Measurements from ENCODE around the gene CFAP46. TPM values are rescaled to one million over a fixed set of nuclear protein-coding genes. Genes with fewer than 3 reads are reported as not detected.

CFAP46 gene
- total and polyA plus RNA-seq, 2 of the 8 experiments (the other 6 are each of a cell fraction or from before 2014, with no cell fraction given): 2.6 to 4.8 TPM

GRCh38 chr10:132933308-132934042, 8.9 kb downstream of the CFAP46 start (continued):
- TF ChIP-seq CHD7 (IDR thresholded peaks at IDR 0.05; ENCODE audit: insufficient replicate concordance, low read length) (no peak), KDM5A (IDR thresholded peaks at IDR 0.05; ENCODE audit: low read length) (no peak), HDAC2 (IDR thresholded peaks at IDR 0.05; ENCODE audit: borderline replicate concordance in 1 of 2, low read depth in 2 of 2, low read length in 2 of 2) (no peak), GABPA (IDR thresholded peaks at IDR 0.05; ENCODE audit: borderline replicate concordance, insufficient read depth, low read length) (no peak), SUZ12 (IDR thresholded peaks at IDR 0.05; ENCODE audit: low read length) (no peak), ASH2L (IDR thresholded peaks at IDR 0.05; ENCODE audit: low read length) (no peak), TBP (IDR thresholded peaks at IDR 0.05; ENCODE audit: low read depth, low read length) (no peak), RAD21 (IDR thresholded peaks at IDR 0.05 in 1 of 2, conservative IDR thresholded peaks at IDR 0.05 in 1 of 2; ENCODE audit: low read depth in 2 of 2, low read length in 2 of 2) (no peak)
- TF ChIP-seq, protein P1, sequence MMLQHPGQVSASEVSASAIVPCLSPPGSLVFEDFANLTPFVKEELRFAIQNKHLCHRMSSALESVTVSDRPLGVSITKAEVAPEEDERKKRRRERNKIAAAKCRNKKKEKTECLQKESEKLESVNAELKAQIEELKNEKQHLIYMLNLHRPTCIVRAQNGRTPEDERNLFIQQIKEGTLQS (IDR thresholded peaks at IDR 0.05; ENCODE audit: insufficient read depth, low read depth, low read length): no peak
